WERI-Rb-1 (cell line): ENCODE measurements around the gene TRMT61A.

Source experiments
- DNase-seq: peaks from one replicate; pipeline ENCODE4 v3.0.0-alpha.2; 2020
- H3K27ac ChIP-seq: fragments of 250-450 bp; sonication (Bioruptor Pico); 2 replicates; pipeline ENCODE4 v1.5.1; 2020; ENCODE audit warnings: mild to moderate bottlenecking, moderate library complexity
- H3K27me3 ChIP-seq: fragments of 250-450 bp; sonication (Bioruptor Pico); 2 replicates; pipeline ENCODE4 v1.5.1; 2021; ENCODE audit warnings: mild to moderate bottlenecking, low read depth, moderate library complexity; ENCODE audit not compliant: insufficient read depth, severe bottlenecking
- H3K36me3 ChIP-seq: fragments of 250-450 bp; sonication (Bioruptor Pico); 2 replicates; pipeline ENCODE4 v1.5.1; 2020; ENCODE audit warnings: mild to moderate bottlenecking, moderate library complexity
- H3K4me3 ChIP-seq: 2 replicates; pipeline ENCODE4 v1.5.1; 2011; ENCODE audit warnings: low read depth, mild to moderate bottlenecking, control low read depth, low read length
- H3K9me3 ChIP-seq: fragments of 250-450 bp; sonication (Bioruptor Pico); 2 replicates; pipeline ENCODE4 v1.5.1; 2021; ENCODE audit warnings: mild to moderate bottlenecking, moderate library complexity; ENCODE audit not compliant: severe bottlenecking
- TF ChIP-seq, protein P1 (sequence below): IDR thresholded peaks from 2 replicates; pipeline ENCODE4 v1.5.1; 2011; ENCODE audit warnings: low read depth, mild to moderate bottlenecking, control low read depth, inconsistent platforms, low read length

The TRMT61A gene

GRCh38 chr14:103528587-103529382 lies at the start of gene TRMT61A:
Gene TRMT61A, plus strand, starts transcription at chr14:103529196. Its CDS starts 783 bp downstream, at chr14:103529979.
- peak; percentile 92 for DNase-seq
- peak within 1 kb of the TSS; percentile 98 for H3K27ac ChIP-seq
- TF ChIP-seq, protein P1, sequence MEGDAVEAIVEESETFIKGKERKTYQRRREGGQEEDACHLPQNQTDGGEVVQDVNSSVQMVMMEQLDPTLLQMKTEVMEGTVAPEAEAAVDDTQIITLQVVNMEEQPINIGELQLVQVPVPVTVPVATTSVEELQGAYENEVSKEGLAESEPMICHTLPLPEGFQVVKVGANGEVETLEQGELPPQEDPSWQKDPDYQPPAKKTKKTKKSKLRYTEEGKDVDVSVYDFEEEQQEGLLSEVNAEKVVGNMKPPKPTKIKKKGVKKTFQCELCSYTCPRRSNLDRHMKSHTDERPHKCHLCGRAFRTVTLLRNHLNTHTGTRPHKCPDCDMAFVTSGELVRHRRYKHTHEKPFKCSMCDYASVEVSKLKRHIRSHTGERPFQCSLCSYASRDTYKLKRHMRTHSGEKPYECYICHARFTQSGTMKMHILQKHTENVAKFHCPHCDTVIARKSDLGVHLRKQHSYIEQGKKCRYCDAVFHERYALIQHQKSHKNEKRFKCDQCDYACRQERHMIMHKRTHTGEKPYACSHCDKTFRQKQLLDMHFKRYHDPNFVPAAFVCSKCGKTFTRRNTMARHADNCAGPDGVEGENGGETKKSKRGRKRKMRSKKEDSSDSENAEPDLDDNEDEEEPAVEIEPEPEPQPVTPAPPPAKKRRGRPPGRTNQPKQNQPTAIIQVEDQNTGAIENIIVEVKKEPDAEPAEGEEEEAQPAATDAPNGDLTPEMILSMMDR, result no peak
- no peaks in the 10 kb centered on the region for H3K27me3 ChIP-seq
- H3K36me3 ChIP-seq, result peaks cover 13% of the 10 kb centered on the region
- H3K9me3 ChIP-seq, result no peaks in the 10 kb centered on the region
- H3K4me3 ChIP-seq, result peak within 1 kb of the TSS; percentile 73

DNA sequence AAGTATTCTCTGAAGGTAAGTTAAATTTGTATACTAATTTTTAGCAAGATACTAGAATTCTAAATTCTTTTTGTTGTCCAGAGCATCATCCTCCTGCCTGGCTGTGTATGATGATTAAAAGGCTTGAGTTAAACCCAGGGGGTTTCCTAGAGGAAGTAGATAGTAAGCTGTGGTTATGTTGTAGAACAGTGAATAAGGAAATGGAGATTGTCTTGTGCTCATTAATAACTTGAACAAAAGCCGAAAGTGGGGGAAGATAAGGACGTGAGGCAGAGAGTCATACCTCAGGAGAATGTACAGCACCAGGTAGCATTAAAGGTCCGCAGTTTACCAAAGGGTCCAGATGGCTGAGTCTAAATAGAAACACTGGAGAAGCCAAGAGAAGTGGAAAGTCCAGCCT lies 48.4 kb upstream of the TRMT61A start:
- H3K27ac ChIP-seq, result no peak overlapping the region
- no peak overlapping the region for H3K4me3 ChIP-seq
- H3K36me3 ChIP-seq, result peaks cover 68% of the 10 kb centered on the region
- no peaks in the 10 kb centered on the region for H3K9me3 ChIP-seq
- TF ChIP-seq, protein P1, result no peak
- DNase-seq, result no peak
- H3K27me3 ChIP-seq, result no peaks in the 10 kb centered on the region

- TF ChIP-seq, protein P1, result no peak
- Histone ChIP-seq H3K9me3 (no peaks in the 10 kb centered on the region), H3K4me3 (no peak overlapping the region), H3K36me3 (peaks cover 50% of the 10 kb centered on the region), H3K27me3 (no peaks in the 10 kb centered on the region), H3K27ac (no peak overlapping the region)
- DNase-seq, result no peak
Measured at GRCh38 chr14:103483600-103483999, 45.4 kb upstream of the TRMT61A start.

- no peak overlapping the region for H3K4me3 ChIP-seq
- H3K36me3 ChIP-seq, result peaks cover 39% of the 10 kb centered on the region
- TF ChIP-seq, protein P1, result no peak
- H3K27ac ChIP-seq, result no peak overlapping the region
- no peaks in the 10 kb centered on the region for H3K27me3 ChIP-seq
- DNase-seq, result no peak
- no peaks in the 10 kb centered on the region for H3K9me3 ChIP-seq
Measured at GRCh38 chr14:103485504-103485903, 43.5 kb upstream of the TRMT61A start.

DNA sequence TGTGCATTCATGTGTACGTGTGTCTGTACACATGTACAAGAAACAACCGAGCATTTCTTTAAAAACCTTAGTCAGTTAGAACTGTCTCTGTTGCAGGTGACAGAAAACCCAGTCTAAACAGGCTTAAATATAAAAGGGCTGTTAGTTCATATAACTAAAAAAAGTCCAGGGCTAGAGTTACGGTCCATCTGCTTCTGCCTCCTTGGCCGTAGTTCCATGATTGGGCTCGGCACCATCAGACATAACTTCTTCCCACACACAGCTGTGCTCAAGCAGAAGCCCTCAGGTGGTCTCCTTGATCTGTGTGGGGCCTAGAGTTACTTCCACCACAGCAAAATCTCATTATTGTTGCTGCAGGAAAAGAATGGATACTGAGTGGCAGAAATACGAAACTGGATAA lies 40.9 kb upstream of the TRMT61A start:
- DNase-seq, result no peak
- H3K9me3 ChIP-seq, result no peaks in the 10 kb centered on the region
- H3K4me3 ChIP-seq, result no peak overlapping the region
- TF ChIP-seq, protein P1, result no peak
- peaks cover 37% of the 10 kb centered on the region for H3K36me3 ChIP-seq
- no peaks in the 10 kb centered on the region for H3K27me3 ChIP-seq
- no peak overlapping the region for H3K27ac ChIP-seq
